Measurements from ENCODE around the gene KLHL1.

The KLHL1 gene

GRCh38 chr13:70014337-70014736 lies 93.9 kb downstream of the KLHL1 start:
- DNase-seq, result no peak

GRCh38 chr13:69999875-70000274 lies 108.4 kb downstream of the KLHL1 start:
- no peak for DNase-seq

GRCh38 chr13:69997061-69997460 lies 111.2 kb downstream of the KLHL1 start:
- no peak for DNase-seq

GRCh38 chr13:69980799-69981198 lies 127.5 kb downstream of the KLHL1 start:
- DNase-seq, result no peak

GRCh38 chr13:69975496-69975895 lies 132.8 kb downstream of the KLHL1 start:
- DNase-seq, result no peak

- peak in 1 of 2 donors; percentile 2 for DNase-seq
Measured at GRCh38 chr13:69970520-69970919, 137.7 kb downstream of the KLHL1 start.

- DNase-seq, result no peak
Measured at GRCh38 chr13:69959046-69959445, 149.2 kb downstream of the KLHL1 start.

GRCh38 chr13:69956839-69957238 lies 151.4 kb downstream of the KLHL1 start:
- no peak for DNase-seq

- DNase-seq, result no peak
Measured at GRCh38 chr13:69956349-69956748, 151.9 kb downstream of the KLHL1 start.

GRCh38 chr13:69955271-69955670 lies 153.0 kb downstream of the KLHL1 start:
- no peak for DNase-seq

- DNase-seq, result no peak
Measured at GRCh38 chr13:69951412-69951811, 156.8 kb downstream of the KLHL1 start.

GRCh38 chr13:69950160-69950559 lies 158.1 kb downstream of the KLHL1 start:
- no peak for DNase-seq

- DNase-seq, result no peak
Measured at GRCh38 chr13:69948016-69948415, 160.2 kb downstream of the KLHL1 start.

- DNase-seq, result no peak
Measured at GRCh38 chr13:69947582-69947981, 160.7 kb downstream of the KLHL1 start.

GRCh38 chr13:69946511-69946910 lies 161.7 kb downstream of the KLHL1 start:
- DNase-seq, result no peak

- DNase-seq, result no peak
Measured at GRCh38 chr13:69935043-69935442, 173.2 kb downstream of the KLHL1 start.

- DNase-seq, result no peak
Measured at GRCh38 chr13:69928262-69928661, 180.0 kb downstream of the KLHL1 start.

GRCh38 chr13:69921156-69921555 lies 187.1 kb downstream of the KLHL1 start:
- DNase-seq, result no peak

- no peak for DNase-seq
Measured at GRCh38 chr13:69912630-69913029, 195.6 kb downstream of the KLHL1 start.

- no peak for DNase-seq
Measured at GRCh38 chr13:69910800-69911199, 197.5 kb downstream of the KLHL1 start.

- no peak for DNase-seq
Measured at GRCh38 chr13:69904784-69905183, 203.5 kb downstream of the KLHL1 start.

- no peak for DNase-seq
Measured at GRCh38 chr13:69903081-69903480, 205.2 kb downstream of the KLHL1 start.

GRCh38 chr13:69882451-69882850 lies 225.8 kb downstream of the KLHL1 start:
- DNase-seq, result no peak

GRCh38 chr13:69879936-69880335 lies 228.3 kb downstream of the KLHL1 start:
- DNase-seq, result no peak

- no peak for DNase-seq
Measured at GRCh38 chr13:69872321-69873047, 235.8 kb downstream of the KLHL1 start.
